HG03520 (cell line): ENCODE measurements around the gene HESX1.

Source experiments
- ATAC-seq: cut with Tn5 transposase; IDR thresholded peaks from one replicate; pipeline ENCODE4 v1.9.1; 2021; ENCODE audit warnings: mild to moderate bottlenecking, moderate library complexity; ENCODE audit not compliant: unreplicated experiment

Gene HESX1

DNA sequence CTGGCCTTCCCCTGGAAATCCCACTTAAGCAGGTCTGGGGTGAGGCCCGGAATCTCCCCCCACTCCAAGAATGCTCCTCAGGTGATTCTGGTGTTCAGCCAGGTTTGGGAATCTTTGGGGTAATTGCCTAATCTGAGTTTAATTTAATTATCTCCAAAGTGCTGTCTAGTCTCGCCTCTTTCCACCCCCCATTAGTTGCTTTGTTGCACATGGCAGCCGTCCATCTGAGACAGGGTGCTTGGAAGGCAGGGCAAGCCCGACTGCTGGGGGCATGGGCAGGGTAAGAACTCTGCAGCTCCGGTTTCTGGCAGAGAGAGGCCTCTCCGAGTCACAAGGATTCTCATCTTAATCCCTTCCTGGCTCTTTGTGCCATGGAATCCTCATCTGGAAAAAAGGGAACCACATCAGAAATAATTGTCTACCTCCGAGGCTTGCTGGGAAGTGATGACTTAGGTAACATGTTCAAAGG is 49.6 kb downstream of the HESX1 start:
- ATAC-seq = no peak
